GM04504 (cell line): ENCODE data around the gene HDGFL3.
"Not testable (repeated sequence)": the region's sequence is repeated elsewhere in the genome, so short reads cannot be mapped to it uniquely, and the experiment has no call there.

Source experiments
- DNase-seq: peaks from one replicate; pipeline ENCODE4 v3.0.0-alpha.2; 2012; ENCODE audit warnings: low read depth

The HDGFL3 gene

DNA sequence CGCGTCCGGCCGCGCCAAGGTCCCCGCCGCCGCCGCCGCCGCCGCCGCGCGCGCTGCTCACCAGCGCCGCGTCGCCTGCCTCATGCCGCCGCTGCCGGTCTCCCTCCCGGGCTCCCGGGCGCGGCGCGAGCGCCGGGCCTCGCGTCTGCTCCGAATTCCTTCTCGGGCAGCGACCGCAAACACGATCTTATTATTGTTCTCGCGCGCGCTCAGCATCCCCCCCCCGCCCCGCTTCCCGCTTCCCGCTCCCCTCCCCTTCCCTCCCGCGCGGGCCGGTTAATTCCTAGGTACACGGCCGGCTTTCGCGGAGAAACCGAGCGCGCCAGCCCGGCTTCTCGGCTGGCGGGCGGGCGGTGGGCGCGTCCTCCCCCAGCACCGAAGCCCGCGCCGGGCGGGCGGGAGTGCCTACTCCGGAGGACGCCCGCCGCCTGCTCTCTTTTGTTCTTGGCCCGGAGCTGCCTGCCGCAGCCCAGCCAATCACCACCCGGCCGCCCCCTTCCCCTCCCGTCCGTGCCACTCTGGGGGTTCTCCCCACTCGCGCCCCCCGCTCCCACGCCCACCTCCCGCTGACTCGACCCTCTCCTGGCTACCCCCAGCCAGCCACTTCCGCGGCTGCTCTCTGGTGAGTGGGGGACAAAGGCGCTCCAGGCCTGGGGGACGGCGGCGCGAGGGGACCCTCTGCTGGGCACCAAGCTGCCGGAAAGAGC is at the start of gene HDGFL3:
TSS of gene HDGFL3 (minus strand) at position 164 of the 707 bp plus-strand sequence. CDS start 409 bp downstream, outside the sequence.
- no peak for DNase-seq

DNA sequence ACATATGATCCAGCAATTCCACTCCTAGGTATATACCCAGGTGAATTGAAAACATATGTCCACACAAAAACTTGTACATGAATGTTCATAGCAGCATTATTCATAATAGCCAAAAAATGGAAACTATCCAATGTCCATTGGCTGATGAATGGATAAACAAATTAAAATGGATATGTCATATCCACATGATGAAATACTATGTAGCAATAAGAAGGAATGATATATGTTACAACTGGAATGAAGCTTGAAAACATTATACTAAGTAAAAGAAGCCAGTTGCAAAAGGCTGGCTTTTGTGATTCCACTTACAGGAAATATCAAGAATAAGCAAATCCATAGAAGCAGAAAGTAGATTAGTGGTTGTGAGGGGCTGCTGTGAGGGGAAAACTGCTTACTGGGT is 43.2 kb upstream of the HDGFL3 start:
- no peak for DNase-seq

DNA sequence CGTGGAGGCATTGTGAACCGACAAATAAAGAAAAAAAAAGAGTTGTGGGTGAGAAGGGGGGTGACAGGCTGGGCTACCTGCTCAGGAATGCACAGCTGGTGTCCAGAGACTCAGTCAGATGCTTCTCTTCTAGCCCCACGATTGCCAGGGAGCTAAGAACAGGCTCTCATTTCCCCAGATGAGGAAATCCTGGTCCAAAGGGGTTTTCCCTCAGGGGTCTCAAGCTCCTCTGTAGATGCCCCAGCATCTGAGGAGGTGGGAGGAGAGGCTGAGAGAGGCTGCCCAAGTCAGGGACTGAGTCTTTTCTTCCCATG is 41.4 kb upstream of the HDGFL3 start:
- DNase-seq: no peak

DNA sequence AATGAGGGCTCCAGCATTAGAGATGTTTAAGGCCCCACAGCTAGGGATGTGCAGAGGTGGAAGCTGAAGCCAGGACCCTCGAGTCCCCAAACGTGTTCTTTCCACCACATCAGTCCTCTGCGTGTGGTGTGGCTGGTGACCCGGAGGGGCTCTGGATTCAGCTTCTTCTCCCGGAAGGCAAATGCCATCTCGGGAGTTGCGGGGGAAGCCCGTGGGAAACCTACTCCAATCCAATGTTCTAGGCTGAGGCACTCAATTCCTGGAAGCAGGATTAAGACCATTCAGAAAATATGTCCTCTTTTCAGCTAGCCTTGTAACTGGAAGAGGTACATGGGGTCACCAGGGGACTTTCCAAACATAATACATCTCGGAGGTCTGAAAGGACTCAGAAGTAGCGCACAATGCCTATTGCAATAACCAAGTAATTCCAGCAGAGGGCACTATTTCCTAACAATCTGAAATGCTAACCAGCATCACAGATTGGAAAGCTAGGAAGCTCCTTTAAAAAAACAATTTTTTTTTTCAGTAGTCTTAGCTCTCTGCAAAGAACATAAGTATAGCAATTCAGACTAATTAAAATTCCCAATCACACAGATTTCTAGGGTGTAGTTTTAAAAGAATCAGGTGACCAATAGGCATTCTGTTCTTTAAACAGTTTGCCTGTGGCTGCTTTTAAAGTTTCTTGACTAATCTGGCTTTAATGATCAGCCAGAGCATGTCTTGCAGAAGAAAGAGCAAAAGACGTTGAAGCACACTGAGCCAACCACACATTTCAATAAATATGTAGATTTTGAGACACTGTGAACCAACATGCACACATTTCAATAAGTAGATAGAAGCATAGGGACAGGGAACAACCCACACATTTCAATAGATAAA is 40.8 kb upstream of the HDGFL3 start:
- DNase-seq: peak; percentile 46

DNA sequence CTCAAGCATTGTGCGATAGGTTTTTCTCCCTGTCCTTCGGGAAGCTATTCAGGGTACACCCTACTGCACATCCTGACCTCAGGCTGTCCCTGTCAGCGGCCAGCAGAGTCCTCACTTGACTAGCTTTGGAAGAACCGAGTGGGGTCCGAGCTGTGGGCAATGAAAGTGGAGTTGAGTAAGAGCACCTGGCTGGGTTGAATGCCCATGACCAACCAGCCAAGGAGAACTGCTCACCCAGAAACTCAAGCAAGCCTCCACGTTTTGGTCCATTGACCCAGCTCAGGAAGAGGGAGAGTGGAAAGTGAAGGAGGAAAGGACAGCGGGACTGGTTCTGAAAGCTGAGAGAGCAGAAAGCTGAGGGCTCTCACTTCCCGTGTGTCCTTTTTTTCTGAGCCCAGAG is 36.0 kb upstream of the HDGFL3 start:
- DNase-seq: no peak

DNA sequence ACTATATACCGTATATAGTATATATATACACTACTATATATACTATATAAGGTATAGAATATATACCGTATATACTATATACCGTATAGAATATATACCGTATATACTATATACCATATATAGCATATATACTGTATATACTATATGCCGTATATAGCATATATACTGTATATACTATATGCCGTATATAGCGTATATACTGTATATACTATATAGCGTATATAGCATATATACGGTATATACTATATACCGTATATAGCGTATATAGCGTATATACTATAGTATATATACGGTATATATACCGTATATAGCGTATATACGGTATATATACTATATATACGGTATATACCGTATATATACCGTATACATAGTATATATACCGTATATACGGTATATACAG is 22.6 kb upstream of the HDGFL3 start:
- DNase-seq: no peak

DNA sequence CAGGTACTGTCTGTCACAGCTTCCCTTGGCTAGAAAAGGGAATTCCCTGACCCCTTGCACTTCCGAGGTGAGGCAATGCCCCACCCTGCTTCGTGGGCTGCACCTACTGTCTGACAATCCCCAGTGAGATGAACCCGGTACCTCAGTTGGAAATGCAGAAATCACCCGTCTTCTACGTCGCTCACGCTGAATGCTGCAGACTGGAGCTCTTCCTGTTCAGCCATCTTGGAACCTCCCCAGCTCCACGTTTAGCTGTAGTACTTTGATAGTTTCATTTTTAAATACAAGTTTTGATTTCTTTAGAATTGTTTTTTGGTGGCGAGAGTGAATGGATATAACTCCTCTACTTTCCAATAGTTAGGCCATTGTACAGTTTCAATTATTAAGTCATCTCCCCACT is 17.8 kb upstream of the HDGFL3 start:
- DNase-seq: no peak

DNA sequence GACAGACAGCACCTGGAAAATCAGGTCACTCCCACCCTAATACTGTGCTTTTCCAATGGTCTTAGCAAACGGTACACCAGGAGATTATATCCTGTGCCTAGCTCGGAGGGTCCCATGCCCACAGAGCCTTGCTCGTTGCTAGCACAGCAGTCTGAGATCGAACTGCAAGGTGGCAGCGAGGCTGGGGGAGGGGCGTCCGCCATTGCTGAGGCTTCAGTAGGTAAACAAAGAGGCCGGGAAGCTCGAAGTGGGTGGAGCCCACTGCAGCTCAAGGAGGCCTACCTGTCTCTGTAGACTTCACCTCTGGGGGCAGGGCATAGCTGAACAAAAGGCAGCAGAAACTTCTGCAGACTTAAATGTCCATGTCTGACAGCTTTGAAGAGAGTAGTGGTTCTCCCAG is 14.2 kb upstream of the HDGFL3 start:
- not testable (repeated sequence) for DNase-seq

DNA sequence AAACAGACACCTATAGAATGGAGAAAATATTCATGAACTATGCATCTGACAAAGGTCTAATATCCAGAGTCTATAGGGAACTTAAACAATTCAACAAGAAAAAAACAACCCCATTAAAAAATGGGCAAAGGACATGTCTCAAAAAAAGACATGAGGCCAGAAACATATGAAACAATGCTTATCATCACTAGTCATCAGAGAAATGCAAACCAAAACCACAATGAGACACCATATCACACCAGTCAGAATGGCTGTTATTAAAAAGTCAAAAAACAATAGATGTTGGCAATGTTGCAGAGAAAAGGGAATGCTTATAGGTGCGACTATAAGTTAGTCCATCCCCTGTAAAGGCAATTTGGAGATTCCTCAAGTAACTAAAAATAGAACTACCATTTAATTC is 11.4 kb upstream of the HDGFL3 start:
- DNase-seq: no peak

DNA sequence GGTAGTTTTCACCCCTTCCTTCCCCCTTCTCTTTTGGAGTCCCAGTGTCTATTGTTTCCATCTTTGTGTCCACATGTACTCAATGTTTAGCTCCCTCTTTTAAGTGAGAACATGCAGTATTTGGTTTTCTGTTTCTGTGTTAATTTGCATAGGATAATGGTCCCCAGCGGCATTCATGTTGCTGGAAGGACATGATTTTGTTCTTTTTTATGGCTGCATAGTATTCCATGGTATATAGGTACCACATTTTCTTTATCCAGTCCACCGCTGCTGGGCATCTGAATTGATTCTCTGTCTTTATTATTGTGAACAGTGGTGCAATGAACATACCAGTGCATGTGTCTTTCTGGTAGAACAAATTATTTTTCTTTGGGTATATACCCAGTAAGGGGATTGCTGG is 7.7 kb upstream of the HDGFL3 start:
- no peak for DNase-seq

DNA sequence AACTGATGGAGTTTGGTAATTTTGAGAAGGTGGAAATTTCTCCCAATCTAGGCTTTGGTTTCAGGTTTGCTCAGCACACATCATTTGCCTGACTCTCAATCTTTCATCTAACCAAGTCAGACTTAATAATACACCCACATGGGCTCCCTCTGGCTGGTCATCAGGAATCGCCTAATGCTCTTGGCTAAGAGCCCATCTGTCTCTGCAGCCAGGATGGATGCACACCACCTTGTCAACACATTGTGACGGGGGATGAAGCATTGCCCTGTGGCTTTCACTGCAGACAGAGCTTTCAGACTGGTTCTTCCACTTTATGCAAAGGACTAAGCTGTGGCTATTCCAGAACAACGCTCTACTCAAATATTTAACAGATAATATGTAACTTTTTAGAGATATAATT is 3.0 kb upstream of the HDGFL3 start:
- peak; percentile 72 for DNase-seq

DNA sequence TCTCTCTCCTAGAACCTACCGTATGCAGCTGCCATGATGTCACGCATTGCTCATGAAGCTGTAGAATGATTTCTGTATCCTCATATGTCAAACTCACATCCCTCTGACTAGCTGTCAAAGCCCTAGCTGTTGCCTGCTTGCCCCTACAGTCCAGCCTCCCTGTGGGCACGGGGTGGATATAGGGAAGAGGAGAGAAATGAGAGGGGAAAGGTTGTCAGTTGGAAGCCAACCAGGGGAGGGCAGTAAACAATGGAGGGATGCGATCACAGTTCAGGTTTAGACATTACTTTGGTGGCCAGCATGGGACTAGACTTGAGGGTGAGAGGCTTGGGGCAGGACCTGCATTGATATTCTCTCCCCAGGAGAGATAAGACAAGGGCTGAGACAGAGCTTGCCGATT is 1.7 kb upstream of the HDGFL3 start:
- no peak for DNase-seq

DNA sequence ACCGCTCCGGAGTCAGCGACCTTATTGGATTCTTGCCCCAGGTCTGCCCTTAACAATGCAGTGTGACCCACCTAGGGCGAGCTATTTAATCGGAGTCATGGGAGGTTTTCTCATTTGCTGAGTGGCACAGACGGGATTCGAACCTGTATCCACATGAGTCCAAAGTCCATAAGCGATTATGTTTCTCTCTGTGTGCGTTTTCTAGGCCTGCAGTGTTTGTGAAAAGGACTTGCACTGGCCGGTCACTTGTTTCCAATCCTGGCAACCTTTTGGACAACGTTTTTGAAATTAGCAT is 691 bp upstream of the HDGFL3 start:
- no peak for DNase-seq

DNA sequence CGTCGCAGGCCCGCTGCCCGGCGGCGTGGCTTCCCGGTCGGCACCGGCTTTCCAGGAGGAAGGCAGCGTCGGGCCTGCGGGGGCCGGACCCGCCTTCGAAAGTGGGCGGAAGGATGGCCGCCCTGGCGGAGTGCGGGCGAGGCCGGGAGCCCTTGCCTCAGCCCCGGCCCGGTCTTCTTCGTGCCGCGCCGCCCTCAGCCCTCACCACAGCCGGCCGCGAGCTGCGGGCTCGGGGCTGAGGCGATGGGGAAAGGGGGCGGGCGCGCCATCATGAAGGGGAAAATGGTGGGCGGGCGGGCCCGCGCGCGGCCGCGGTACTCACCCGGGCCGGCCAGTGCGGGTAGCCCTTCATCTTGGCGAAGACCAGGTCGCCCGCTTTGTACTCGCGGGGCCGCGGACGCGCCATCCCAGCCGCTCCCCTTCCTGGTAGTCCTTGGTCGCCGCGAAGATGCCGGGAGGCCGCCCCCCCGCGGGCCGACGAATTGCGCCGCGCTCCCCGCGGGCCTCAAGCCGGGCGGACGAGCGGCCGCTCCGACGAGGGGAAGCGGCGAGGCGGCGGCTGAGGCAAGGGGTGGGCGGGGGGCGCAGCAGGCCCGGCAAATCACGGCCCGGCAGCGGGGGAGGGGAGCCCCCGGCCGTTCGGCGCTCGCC is 489 bp downstream of the HDGFL3 start:
- no peak for DNase-seq

DNA sequence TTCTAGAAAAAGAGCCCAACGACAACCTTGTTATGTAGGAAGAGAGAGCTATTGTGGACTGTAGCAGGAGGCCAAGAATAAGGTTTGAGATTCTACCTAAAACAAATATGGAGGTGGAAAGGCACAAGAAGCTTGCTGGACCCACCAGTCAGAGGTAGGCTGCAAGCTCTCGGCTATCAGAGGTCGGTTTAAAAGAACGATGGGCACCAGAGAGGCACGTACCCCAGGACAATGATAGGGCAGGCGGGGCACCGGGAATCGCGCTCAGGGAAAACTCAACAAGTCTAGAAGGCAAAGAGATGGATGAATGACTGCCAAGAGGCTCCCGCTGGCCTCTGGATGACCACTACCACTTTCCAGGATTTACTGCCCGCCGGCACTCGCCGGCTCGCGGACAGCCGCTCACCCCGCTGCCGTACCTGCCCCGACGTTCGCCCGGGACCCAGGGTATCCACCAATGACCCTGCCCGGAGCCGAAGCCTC is 1.1 kb downstream of the HDGFL3 start:
- DNase-seq: no peak

DNA sequence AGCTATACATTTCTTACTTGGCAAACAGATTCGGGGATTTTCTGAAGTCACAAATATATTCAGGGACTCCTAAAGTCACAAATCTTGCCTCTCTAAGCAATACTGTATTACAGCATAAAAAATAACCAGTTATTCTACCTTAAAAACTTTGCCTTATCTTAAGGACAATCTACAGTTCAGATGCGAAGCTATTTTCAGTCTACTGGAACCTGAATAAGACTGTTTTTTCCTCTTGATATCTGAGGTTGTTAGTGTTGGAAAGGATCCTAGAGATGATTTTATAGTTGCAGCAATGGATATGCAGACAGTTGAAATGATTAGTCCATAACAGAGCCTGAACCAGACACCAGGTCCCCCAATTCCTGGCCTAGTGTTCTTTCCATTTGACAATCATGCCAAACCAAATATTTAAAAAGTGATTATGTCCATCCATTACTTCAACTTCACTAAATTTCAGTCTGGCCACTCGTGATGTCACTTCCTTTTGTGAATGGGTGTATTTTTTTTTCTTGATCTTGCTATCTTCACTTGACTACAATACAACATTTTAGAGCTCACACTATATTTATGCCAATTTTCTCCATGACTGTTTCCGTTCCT is 1.8 kb downstream of the HDGFL3 start:
- no peak for DNase-seq

DNA sequence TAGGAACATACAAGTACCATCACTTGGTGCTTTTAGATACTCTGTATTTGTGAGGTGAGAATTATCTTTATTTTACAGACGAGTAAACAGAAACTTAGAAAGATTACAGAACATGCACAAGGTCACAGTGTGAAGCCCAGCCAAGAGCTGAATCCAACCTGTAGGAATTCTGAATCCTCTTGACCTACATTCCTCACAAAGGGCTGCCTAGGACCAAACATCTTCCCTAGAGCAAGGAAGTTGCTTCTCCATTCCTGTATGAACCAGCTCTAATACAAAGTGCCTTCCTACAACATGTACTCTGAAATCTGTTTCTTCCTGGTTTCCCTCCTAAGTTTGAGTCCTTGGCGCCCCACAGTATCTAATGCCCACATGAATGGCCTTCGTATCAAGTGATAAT is 2.9 kb downstream of the HDGFL3 start:
- no peak for DNase-seq

DNA sequence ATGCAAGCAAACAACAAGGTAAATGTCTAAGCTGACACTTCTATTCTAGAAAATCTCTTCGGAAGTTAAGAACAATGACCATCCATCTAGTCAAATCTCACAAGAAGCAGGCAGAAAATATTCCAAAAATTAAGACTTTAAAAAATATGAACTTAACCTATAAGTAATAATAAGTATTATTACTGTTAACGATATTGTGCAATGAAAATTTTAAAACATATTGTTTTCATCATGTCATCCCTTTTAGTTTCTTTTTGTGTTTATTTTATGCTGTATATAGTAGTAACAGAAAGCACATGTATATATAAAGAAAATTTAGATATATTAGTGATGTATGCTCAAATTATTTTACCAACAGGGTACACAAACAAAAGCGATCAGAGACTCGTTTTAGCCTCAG is 4.1 kb downstream of the HDGFL3 start:
- DNase-seq: no peak

DNA sequence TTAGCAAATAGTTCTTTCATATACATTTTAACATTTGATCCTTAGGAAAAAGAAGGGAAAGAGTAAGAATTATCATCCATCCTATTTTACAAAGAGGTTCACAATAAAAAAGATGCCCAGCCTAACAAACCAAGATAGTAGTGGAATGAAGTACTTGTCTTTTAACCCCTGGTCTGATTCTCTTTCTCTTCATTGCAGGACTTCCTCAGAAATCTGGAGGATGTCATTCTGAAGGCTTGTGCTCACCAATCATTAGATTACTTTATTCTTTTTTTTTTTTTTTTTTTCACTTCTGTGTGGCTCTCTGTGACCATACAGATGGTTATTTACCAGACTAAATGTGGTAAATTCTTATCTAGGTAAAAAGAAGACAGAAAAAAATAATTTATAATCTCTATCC is 7.0 kb downstream of the HDGFL3 start:
- DNase-seq: no peak

DNA sequence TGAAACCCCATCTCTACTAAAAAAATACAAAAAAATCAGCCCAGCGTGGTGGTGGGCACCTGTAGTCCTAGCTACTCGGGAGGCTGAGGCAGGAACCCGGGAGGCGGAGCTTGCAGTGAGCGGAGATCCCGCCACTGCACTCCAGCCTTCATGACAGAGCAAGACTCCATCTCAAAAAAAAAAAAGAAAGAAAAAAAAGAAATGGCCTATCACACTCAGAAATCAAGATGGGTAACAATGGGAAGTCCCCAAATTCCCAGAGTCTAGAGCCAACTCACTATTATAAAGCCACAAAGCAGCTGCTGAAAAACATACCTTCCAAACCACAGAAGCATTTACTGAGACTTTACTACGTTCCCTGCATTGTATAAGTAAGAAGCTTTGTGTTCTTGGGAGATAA is 7.5 kb downstream of the HDGFL3 start:
- DNase-seq: no peak

DNA sequence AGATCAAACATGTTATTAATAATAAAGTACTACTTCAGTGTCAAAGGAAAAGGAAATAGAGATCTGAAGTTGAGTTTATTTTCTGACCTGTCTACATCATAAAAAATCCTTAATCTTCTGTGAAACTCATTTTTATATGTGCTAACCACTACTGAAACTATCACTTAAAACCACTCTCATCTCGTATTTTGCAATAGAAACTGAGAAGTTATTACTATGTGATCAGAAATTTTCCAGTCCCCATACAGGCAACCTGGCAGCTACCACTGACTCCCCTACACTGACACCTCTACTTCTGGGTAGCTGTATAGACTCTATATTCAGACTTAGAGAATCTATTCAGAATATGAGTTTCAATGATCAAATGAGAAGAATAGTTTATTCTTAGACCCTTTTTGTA is 8.3 kb downstream of the HDGFL3 start:
- no peak for DNase-seq

DNA sequence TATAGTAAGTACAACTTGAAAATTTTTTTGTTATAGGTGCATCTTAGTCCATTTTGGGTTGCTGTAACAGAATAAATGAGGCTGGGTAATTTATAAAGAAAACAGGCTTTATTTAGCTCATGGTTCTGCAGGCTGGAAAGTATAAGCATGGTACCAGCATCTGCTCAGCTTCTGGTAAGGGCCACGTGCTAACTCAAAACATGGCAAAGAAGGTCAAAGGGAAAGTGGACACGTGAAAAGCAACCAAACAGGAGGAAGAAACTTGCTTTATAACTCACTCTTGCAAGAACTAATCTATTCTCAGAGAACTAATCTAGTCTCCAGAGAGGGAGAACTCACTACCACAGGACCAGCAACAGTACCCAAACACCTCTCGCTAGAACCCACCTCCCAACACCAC is 9.1 kb downstream of the HDGFL3 start:
- DNase-seq: no peak

DNA sequence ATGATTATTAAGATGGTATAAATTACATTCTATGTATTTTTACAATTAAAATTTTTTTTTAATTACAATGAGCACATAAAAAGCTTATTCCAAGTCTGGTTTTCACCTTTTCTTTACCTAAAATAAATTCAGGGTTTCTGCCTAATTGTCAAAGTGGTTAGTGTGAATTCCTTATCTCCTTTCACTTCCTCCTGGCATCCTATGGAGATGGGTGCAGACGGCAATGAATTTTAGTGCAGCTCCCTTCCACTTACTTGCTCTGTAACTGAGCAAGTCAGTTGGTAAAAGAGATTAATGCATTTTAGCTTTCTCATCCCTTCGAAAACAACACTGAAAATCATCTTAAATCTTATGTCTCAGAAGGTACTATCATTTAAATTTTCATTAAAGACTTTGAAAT is 13.1 kb downstream of the HDGFL3 start:
- DNase-seq: no peak
